IMR-90 (cell line): ENCODE measurements around the gene FGD3.

Source experiments
- BHLHE40 ChIP-seq: fragments of 150-350 bp; IDR thresholded peaks from 2 replicates; pipeline ENCODE4 v1.6.1; 2016; ENCODE audit warnings: mild to moderate bottlenecking, low read depth, low read length
- POLR2A ChIP-seq: IDR thresholded peaks from 2 replicates; pipeline ENCODE4 v1.6.1; 2012; ENCODE audit warnings: mild to moderate bottlenecking, low read depth, low read length
- RAD21 ChIP-seq: IDR thresholded peaks from 2 replicates; pipeline ENCODE4 v1.6.1; 2012; ENCODE audit warnings: low read length, improper control_type of control experiment
- TF ChIP-seq, protein P1 (sequence below): fragments of 150-350 bp; IDR thresholded peaks from 2 replicates; pipeline ENCODE4 v1.6.1; 2017; ENCODE audit warnings: mild to moderate bottlenecking, antibody characterized with exemption, low read length, low read depth
- TF ChIP-seq, protein P2 (sequence below): conservative IDR thresholded peaks from 2 replicates; pipeline ENCODE4 v1.5.1; 2012; ENCODE audit warnings: mild to moderate bottlenecking, low read depth, low read length, improper control_type of control experiment

DNA sequence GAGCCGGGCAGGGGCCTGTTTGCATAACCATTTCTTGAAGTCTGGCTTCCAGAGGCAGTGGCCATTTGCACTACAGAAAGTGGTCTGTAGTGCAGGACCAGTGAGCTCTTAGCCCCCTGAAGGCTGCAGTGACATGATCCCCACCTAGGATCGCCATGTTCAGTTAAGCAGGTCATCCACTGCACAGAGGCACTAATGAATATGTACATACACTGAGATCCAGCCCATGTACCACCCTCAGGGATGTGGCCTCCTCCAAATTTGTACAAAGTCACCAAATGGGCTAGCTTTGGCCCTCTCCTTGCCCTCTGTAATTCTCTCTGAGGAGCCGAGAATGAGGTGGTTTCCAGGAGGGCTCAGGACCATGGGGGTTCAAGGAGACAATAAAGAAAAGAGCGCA is 102.9 kb downstream of the FGD3 start:
- TF ChIP-seq, protein P1, sequence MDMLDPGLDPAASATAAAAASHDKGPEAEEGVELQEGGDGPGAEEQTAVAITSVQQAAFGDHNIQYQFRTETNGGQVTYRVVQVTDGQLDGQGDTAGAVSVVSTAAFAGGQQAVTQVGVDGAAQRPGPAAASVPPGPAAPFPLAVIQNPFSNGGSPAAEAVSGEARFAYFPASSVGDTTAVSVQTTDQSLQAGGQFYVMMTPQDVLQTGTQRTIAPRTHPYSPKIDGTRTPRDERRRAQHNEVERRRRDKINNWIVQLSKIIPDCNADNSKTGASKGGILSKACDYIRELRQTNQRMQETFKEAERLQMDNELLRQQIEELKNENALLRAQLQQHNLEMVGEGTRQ = no peak
- TF ChIP-seq POLR2A (no peak), RAD21 (no peak), BHLHE40 (no peak)
- TF ChIP-seq, protein P2, sequence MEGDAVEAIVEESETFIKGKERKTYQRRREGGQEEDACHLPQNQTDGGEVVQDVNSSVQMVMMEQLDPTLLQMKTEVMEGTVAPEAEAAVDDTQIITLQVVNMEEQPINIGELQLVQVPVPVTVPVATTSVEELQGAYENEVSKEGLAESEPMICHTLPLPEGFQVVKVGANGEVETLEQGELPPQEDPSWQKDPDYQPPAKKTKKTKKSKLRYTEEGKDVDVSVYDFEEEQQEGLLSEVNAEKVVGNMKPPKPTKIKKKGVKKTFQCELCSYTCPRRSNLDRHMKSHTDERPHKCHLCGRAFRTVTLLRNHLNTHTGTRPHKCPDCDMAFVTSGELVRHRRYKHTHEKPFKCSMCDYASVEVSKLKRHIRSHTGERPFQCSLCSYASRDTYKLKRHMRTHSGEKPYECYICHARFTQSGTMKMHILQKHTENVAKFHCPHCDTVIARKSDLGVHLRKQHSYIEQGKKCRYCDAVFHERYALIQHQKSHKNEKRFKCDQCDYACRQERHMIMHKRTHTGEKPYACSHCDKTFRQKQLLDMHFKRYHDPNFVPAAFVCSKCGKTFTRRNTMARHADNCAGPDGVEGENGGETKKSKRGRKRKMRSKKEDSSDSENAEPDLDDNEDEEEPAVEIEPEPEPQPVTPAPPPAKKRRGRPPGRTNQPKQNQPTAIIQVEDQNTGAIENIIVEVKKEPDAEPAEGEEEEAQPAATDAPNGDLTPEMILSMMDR = no peak
